Activated T-cell treated with anti-CD3 and anti-CD28 coated beads, Interleukin-2, amount 50 U/mL, for 4 hours (primary cell): ENCODE measurements around the gene TRAM2. TPM values are rescaled to one million over a fixed set of nuclear protein-coding genes. Genes with fewer than 3 reads are reported as not detected.
A peak's percentile ranks its signal among the peaks of the same experiment; 100 is the strongest.

Experiments used
- ATAC-seq, 2 donors: fragments of 200-7000 bp; cut with Tn5 transposase; one replicate each; pipeline ENCODE4 v1.10.0; 2021
- DNase-seq: peaks from one replicate; pipeline ENCODE4 v3.0.0-alpha.2; 2020
- H3K27me3 Mint-ChIP-seq: one replicate; pipeline ENCODE4 v1.8.0; 2021; ENCODE audit warnings: low read depth, mixed read lengths
- H3K36me3 Mint-ChIP-seq: one replicate; pipeline ENCODE4 v1.8.0; 2022; ENCODE audit warnings: mixed read lengths; ENCODE audit not compliant: insufficient read depth
- H3K4me1 Mint-ChIP-seq: one replicate; pipeline ENCODE4 v1.8.0; 2021; ENCODE audit warnings: low read depth, mixed read lengths
- H3K4me3 Mint-ChIP-seq: one replicate; pipeline ENCODE4 v1.8.0; 2021; ENCODE audit warnings: mild to moderate bottlenecking, moderate library complexity, mixed read lengths
- H3K9me3 Mint-ChIP-seq: one replicate; pipeline ENCODE4 v1.8.0; 2021; ENCODE audit warnings: mixed read lengths
- total RNA-seq, 3 donors: library from RNA; stranded (reverse); gene quantifications; one replicate each; pipeline ENCODE4 v1.2.1, GENCODE V29; 2021

Gene TRAM2
- total RNA-seq, 3 donors from 2014 or later: 1.6 to 2.9 (median 2.4) TPM

GRCh38 chr6:52527436-52527835 is 49.4 kb downstream of the TRAM2 start:
- DNase-seq: no peak
- H3K4me1 Mint-ChIP-seq: no peaks in the 10 kb centered on the region
- peaks cover 4% of the 10 kb centered on the region for H3K36me3 Mint-ChIP-seq
- no peak overlapping the region for H3K4me3 Mint-ChIP-seq
- H3K9me3 Mint-ChIP-seq: no peaks in the 10 kb centered on the region
- no peaks in the 10 kb centered on the region for H3K27me3 Mint-ChIP-seq
- ATAC-seq: no peak

DNA sequence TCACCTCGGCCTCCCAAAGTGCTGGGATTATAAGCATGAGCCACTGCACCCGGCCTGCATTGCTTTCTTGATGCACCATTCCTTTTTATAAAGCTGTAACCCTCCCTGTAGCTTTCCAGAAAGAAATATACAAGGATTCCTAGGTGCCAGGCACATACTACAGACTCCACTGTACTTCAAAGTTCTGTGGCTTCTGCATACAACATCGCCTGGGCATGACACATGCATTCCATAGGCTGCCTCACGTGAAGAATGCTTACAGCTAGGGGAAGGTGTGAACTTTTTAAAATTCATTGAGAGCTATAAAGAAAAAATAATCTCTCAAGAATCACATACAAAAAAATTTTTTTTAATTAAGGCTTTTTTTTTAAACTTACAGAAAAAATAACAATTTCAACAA is 50.2 kb downstream of the TRAM2 start:
- no peaks in the 10 kb centered on the region for H3K9me3 Mint-ChIP-seq
- H3K27me3 Mint-ChIP-seq: no peaks in the 10 kb centered on the region
- ATAC-seq (no peak), DNase-seq (no peak)
- H3K4me3 Mint-ChIP-seq: no peak overlapping the region
- peaks cover 3% of the 10 kb centered on the region for H3K36me3 Mint-ChIP-seq
- H3K4me1 Mint-ChIP-seq: no peaks in the 10 kb centered on the region

GRCh38 chr6:52524918-52525317 is 51.9 kb downstream of the TRAM2 start:
- H3K27me3 Mint-ChIP-seq: no peaks in the 10 kb centered on the region
- no peak for DNase-seq
- no peak for ATAC-seq
- H3K36me3 Mint-ChIP-seq: peaks cover 3% of the 10 kb centered on the region
- H3K9me3 Mint-ChIP-seq: no peaks in the 10 kb centered on the region
- H3K4me1 Mint-ChIP-seq: no peaks in the 10 kb centered on the region
- H3K4me3 Mint-ChIP-seq: no peak overlapping the region

GRCh38 chr6:52523378-52524142 is 53.3 kb downstream of the TRAM2 start:
- DNase-seq: no peak
- no peaks in the 10 kb centered on the region for H3K27me3 Mint-ChIP-seq
- H3K4me1 Mint-ChIP-seq: no peaks in the 10 kb centered on the region
- no peak overlapping the region for H3K4me3 Mint-ChIP-seq
- H3K36me3 Mint-ChIP-seq: peaks cover 10% of the 10 kb centered on the region
- no peaks in the 10 kb centered on the region for H3K9me3 Mint-ChIP-seq
- no peak for ATAC-seq

GRCh38 chr6:52522655-52523054 is 54.2 kb downstream of the TRAM2 start:
- Mint-ChIP-seq H3K27me3 (no peaks in the 10 kb centered on the region), H3K4me3 (no peak overlapping the region), H3K9me3 (no peaks in the 10 kb centered on the region), H3K36me3 (peaks cover 14% of the 10 kb centered on the region), H3K4me1 (peaks cover 4% of the 10 kb centered on the region)
- no peak for ATAC-seq
- no peak for DNase-seq

- ATAC-seq: no peak
- H3K4me1 Mint-ChIP-seq: peaks cover 5% of the 10 kb centered on the region
- H3K4me3 Mint-ChIP-seq: no peak overlapping the region
- DNase-seq: no peak
- H3K9me3 Mint-ChIP-seq: no peaks in the 10 kb centered on the region
- peaks cover 14% of the 10 kb centered on the region for H3K36me3 Mint-ChIP-seq
- no peaks in the 10 kb centered on the region for H3K27me3 Mint-ChIP-seq
Measured at GRCh38 chr6:52522151-52522626, 54.7 kb downstream of the TRAM2 start.

- H3K27me3 Mint-ChIP-seq: no peaks in the 10 kb centered on the region
- no peak overlapping the region for H3K4me3 Mint-ChIP-seq
- H3K36me3 Mint-ChIP-seq: peaks cover 19% of the 10 kb centered on the region
- ATAC-seq: no peak
- H3K9me3 Mint-ChIP-seq: no peaks in the 10 kb centered on the region
- H3K4me1 Mint-ChIP-seq: peaks cover 5% of the 10 kb centered on the region
- DNase-seq: no peak
Measured at GRCh38 chr6:52519618-52520017, 57.2 kb downstream of the TRAM2 start.

DNA sequence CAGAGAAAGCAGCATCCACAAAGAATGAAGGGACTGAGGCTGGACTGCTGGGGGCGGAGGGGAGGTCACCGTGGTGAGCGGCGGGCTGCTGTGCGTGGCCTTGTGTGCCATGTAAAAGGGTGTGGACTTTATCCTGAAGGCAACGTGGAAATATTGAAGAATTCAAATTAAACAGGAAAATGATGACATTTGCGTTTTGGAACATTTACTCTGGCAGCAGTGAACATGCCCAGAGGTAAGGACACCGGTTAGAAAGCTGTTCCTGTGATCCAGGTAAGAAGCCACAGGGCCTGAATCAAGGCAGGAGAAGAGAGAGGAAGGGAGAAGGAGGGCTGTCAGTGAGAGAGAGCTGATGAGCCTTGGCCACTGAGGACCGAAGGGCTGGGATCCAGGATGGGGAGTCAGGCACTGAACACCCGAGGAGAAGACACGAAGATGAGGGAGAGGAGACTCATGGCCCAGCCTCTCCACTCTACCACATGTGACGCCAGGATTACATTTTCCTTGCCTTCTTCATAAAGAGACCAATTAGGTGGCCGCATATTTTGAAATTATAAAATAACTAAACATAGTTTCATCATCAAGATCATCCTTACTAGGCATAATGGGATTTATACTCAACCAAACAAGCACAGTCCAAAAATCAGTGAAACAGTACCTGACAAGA is 58.4 kb downstream of the TRAM2 start:
- Mint-ChIP-seq H3K36me3 (peaks cover 25% of the 10 kb centered on the region), H3K27me3 (no peaks in the 10 kb centered on the region), H3K4me3 (no peak overlapping the region), H3K9me3 (no peaks in the 10 kb centered on the region), H3K4me1 (peaks cover 5% of the 10 kb centered on the region)
- DNase-seq (no peak), ATAC-seq (no peak)

GRCh38 chr6:52517502-52518278 is 59.2 kb downstream of the TRAM2 start:
- H3K9me3 Mint-ChIP-seq: no peaks in the 10 kb centered on the region
- H3K27me3 Mint-ChIP-seq: no peaks in the 10 kb centered on the region
- ATAC-seq (peak; percentile 80 to 85), DNase-seq (no peak)
- peaks cover 5% of the 10 kb centered on the region for H3K4me1 Mint-ChIP-seq
- peaks cover 28% of the 10 kb centered on the region for H3K36me3 Mint-ChIP-seq
- H3K4me3 Mint-ChIP-seq: no peak overlapping the region

DNA sequence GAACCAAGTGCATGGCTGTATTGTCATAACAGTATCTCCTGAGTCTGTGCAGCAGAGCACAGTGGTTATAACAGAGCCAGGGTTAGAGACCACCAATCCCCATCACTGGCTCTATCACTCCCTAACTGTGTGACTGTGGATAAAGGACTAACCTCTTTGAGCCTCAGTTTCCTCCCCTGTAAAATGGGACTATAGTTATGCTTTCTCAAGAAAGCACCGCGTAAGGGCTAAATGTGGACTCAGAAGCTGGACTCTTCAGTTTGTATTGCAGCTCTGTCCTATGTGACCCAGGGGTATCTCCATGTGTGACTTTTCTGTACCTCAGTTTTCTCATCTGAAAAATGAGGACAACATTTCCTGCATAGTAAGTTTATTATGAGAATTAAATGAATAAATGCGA is 59.9 kb downstream of the TRAM2 start:
- no peaks in the 10 kb centered on the region for H3K27me3 Mint-ChIP-seq
- H3K4me1 Mint-ChIP-seq: peaks cover 5% of the 10 kb centered on the region
- H3K9me3 Mint-ChIP-seq: no peaks in the 10 kb centered on the region
- DNase-seq (no peak), ATAC-seq (no peak)
- H3K4me3 Mint-ChIP-seq: no peak overlapping the region
- peaks cover 28% of the 10 kb centered on the region for H3K36me3 Mint-ChIP-seq

DNA sequence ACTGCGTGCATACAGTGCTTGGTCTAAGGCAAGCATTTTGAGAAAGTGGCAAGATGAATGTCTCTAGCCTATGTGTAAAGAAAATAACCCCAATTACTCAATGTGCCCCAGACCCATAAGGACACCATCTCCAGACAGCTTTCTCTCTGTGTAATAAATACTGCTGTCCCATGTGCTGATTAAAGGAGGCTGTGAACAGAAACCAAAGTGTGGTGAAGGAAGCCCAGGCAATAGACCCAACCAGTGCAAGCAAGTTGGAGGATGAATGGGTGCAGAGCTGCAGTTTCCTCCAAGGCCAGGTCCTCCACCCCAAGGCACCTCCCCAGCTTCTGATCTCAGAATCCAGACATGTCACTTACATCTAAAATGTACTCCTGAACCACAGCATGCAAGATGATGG is 60.6 kb downstream of the TRAM2 start:
- Mint-ChIP-seq H3K9me3 (no peaks in the 10 kb centered on the region), H3K4me1 (peaks cover 5% of the 10 kb centered on the region), H3K4me3 (no peak overlapping the region), H3K27me3 (no peaks in the 10 kb centered on the region), H3K36me3 (peaks cover 28% of the 10 kb centered on the region)
- ATAC-seq (no peak), DNase-seq (no peak)

- ATAC-seq: no peak
- Mint-ChIP-seq H3K9me3 (no peaks in the 10 kb centered on the region), H3K36me3 (peaks cover 30% of the 10 kb centered on the region), H3K4me3 (no peak overlapping the region), H3K4me1 (peaks cover 5% of the 10 kb centered on the region), H3K27me3 (no peaks in the 10 kb centered on the region)
- DNase-seq: no peak
Measured at GRCh38 chr6:52515219-52515960, 61.5 kb downstream of the TRAM2 start.

DNA sequence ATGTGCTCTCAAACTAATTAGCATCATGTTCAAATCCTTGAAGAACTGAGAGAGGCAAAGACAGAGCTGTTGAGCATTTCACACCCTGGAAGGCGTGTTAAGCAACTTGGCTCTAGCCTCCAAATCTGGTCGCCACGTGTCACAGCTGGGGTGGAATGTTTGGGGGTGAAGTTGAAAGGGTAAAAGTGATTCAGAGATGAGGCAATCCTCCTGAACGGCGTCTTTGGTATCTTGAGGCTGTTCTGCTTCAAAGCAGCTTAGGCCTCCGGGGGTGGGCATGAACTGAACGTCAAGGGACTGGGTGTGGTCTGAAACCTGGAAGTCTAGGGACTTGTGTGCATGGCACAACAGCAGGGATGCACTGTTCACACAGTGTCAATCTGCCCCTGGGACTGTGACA is 62.3 kb downstream of the TRAM2 start:
- peaks cover 5% of the 10 kb centered on the region for H3K4me1 Mint-ChIP-seq
- no peaks in the 10 kb centered on the region for H3K9me3 Mint-ChIP-seq
- no peaks in the 10 kb centered on the region for H3K27me3 Mint-ChIP-seq
- ATAC-seq (no peak), DNase-seq (no peak)
- H3K4me3 Mint-ChIP-seq: no peak overlapping the region
- peaks cover 26% of the 10 kb centered on the region for H3K36me3 Mint-ChIP-seq

GRCh38 chr6:52513896-52514295 is 63.0 kb downstream of the TRAM2 start:
- Mint-ChIP-seq H3K9me3 (no peaks in the 10 kb centered on the region), H3K4me1 (peaks cover 5% of the 10 kb centered on the region), H3K27me3 (no peaks in the 10 kb centered on the region), H3K36me3 (peaks cover 29% of the 10 kb centered on the region), H3K4me3 (no peak overlapping the region)
- no peak for DNase-seq
- ATAC-seq: no peak
